ENCODE measurements around the gene BACE1. TPM values are rescaled to one million over a fixed set of nuclear protein-coding genes. Genes with fewer than 3 reads are reported as not detected.

The BACE1 gene
- polyA plus RNA-seq, 1 donor from 2014 or later: 21.0 TPM

- no peak overlapping the region for H3K9ac ChIP-seq (ENCODE audit: low read length)
- no peak overlapping the region for H3K4me3 ChIP-seq (ENCODE audit: low read length)
- H4K20me1 ChIP-seq (ENCODE audit: insufficient read depth): no peaks in the 10 kb centered on the region
- no peaks in the 10 kb centered on the region for H3K9me2 ChIP-seq (ENCODE audit: insufficient read depth, low read length)
- no peaks in the 10 kb centered on the region for H3K79me2 ChIP-seq (replicated peaks; ENCODE audit: insufficient read depth, low read length)
- no peaks in the 10 kb centered on the region for H3F3A ChIP-seq (ENCODE audit: insufficient read depth, low read length, poor library complexity, severe bottlenecking)
- H2AFZ ChIP-seq (ENCODE audit: low read depth, low read length): no peak overlapping the region
- H3K36me3 ChIP-seq (ENCODE audit: insufficient read depth, low read length): no peaks in the 10 kb centered on the region
- no peaks in the 10 kb centered on the region for H3K9me3 ChIP-seq (ENCODE audit: low read length)
- H3K4me2 ChIP-seq (ENCODE audit: low read length): no peak overlapping the region
- H3K27ac ChIP-seq (ENCODE audit: low read length): no peak overlapping the region
- TF ChIP-seq EP300 (conservative IDR thresholded peaks at IDR 0.05; ENCODE audit: poor library complexity, severe bottlenecking): no peak
- TF ChIP-seq REST (IDR thresholded peaks at IDR 0.05; ENCODE audit: borderline replicate concordance): no peak
- no peak for TF ChIP-seq POLR2AphosphoS5 (IDR thresholded peaks at IDR 0.05)
- TF ChIP-seq RAD21 (conservative IDR thresholded peaks at IDR 0.05): no peak
- TF ChIP-seq CTCF (IDR thresholded peaks at IDR 0.05; ENCODE audit: poor library complexity, severe bottlenecking): no peak
- no peak for TF ChIP-seq SMC3 (conservative IDR thresholded peaks at IDR 0.05; ENCODE audit: poor library complexity)
- TF ChIP-seq EZH2 (IDR thresholded peaks at IDR 0.05; ENCODE audit: borderline replicate concordance, insufficient read depth, low read length, poor library complexity, severe bottlenecking): no peak
- no peak for TF ChIP-seq MXI1 (conservative IDR thresholded peaks at IDR 0.05; ENCODE audit: poor library complexity, severe bottlenecking)
- no peak for TF ChIP-seq TAF1 (IDR thresholded peaks at IDR 0.05; ENCODE audit: low read depth)
- no peaks in the 10 kb centered on the region for H3K27me3 ChIP-seq (ENCODE audit: insufficient read depth, low read depth, low read length)
Observed at GRCh38 chr11:117335399-117335798, 19.3 kb upstream of the BACE1 start.

GRCh38 chr11:117334896-117335295, 18.8 kb upstream of the BACE1 start:
- Histone ChIP-seq H2AFZ (ENCODE audit: low read depth, low read length) (no peak overlapping the region), H3K36me3 (ENCODE audit: insufficient read depth, low read length) (no peaks in the 10 kb centered on the region), H4K20me1 (ENCODE audit: insufficient read depth) (no peaks in the 10 kb centered on the region), H3K27ac (ENCODE audit: low read length) (no peak overlapping the region), H3K4me3 (ENCODE audit: low read length) (no peak overlapping the region), H3K4me2 (ENCODE audit: low read length) (no peak overlapping the region), H3K9me2 (ENCODE audit: insufficient read depth, low read length) (no peaks in the 10 kb centered on the region), H3K9me3 (ENCODE audit: low read length) (no peaks in the 10 kb centered on the region), H3K79me2 (replicated peaks; ENCODE audit: insufficient read depth, low read length) (no peaks in the 10 kb centered on the region), H3F3A (ENCODE audit: insufficient read depth, low read length, poor library complexity, severe bottlenecking) (no peaks in the 10 kb centered on the region), H3K9ac (ENCODE audit: low read length) (no peak overlapping the region), H3K27me3 (ENCODE audit: insufficient read depth, low read depth, low read length) (no peaks in the 10 kb centered on the region)
- TF ChIP-seq EP300 (conservative IDR thresholded peaks at IDR 0.05; ENCODE audit: poor library complexity, severe bottlenecking) (no peak), REST (IDR thresholded peaks at IDR 0.05; ENCODE audit: borderline replicate concordance) (no peak), TAF1 (IDR thresholded peaks at IDR 0.05; ENCODE audit: low read depth) (no peak), CTCF (IDR thresholded peaks at IDR 0.05; ENCODE audit: poor library complexity, severe bottlenecking) (no peak), POLR2AphosphoS5 (IDR thresholded peaks at IDR 0.05) (no peak), RAD21 (conservative IDR thresholded peaks at IDR 0.05) (no peak), SMC3 (conservative IDR thresholded peaks at IDR 0.05; ENCODE audit: poor library complexity) (no peak)

All from neural cell (in vitro differentiated cells).